ENCODE results near the gene ZDHHC7.

ZDHHC7 gene

DNA sequence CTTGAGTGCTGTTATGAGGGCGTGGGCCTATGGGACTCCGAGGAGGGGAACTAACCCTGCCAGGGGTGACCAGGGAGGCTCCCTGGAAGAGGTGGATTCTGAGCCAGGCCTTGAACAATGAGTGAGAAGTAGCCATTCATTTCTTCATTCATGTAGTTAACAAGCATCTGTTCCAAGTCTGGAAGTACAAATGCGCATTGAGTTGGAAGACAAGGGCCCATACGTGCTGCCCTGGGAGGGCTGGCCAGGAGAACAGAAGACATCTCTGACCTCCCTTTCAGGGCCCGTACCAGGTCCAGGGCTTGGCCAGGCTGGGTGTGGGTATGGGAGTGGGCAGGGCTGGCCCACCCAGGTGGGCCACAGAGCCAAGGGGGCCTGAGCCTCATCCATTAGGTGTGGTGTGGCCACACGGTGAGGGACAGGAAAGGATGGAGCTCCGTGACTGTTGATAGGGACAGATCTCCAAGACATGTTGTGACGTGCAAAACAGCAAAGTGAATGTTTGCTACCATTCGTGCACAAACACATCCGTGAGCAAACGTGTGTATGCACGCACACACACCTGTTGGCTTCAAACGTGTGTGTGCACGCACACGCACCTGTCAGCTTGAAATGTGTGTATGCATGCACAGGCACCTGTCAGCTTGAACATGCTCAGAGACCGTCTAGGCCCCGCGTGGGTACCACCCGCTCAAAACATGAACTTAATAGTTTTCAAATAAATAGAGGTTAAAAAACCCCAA lies 46.8 kb downstream of the ZDHHC7 start:
- no peak for DNase-seq (ENCODE audit: extremely low spot score)
- ChIA-PET CTCF (interaction anchor here (1.0 to 8.1 kb wide), 4 partner anchors 9 to 238 kb away, joined by 3 to 89 read pairs (median 5); no protein-coding TSS in a partner anchor), POLR2A (no interaction called here)
- TF ChIP-seq, protein P1, sequence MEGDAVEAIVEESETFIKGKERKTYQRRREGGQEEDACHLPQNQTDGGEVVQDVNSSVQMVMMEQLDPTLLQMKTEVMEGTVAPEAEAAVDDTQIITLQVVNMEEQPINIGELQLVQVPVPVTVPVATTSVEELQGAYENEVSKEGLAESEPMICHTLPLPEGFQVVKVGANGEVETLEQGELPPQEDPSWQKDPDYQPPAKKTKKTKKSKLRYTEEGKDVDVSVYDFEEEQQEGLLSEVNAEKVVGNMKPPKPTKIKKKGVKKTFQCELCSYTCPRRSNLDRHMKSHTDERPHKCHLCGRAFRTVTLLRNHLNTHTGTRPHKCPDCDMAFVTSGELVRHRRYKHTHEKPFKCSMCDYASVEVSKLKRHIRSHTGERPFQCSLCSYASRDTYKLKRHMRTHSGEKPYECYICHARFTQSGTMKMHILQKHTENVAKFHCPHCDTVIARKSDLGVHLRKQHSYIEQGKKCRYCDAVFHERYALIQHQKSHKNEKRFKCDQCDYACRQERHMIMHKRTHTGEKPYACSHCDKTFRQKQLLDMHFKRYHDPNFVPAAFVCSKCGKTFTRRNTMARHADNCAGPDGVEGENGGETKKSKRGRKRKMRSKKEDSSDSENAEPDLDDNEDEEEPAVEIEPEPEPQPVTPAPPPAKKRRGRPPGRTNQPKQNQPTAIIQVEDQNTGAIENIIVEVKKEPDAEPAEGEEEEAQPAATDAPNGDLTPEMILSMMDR (IDR thresholded peaks at IDR 0.05; ENCODE audit: control extremely low read depth, extremely low read depth, low read depth, missing control alignments), result no peak

DNA sequence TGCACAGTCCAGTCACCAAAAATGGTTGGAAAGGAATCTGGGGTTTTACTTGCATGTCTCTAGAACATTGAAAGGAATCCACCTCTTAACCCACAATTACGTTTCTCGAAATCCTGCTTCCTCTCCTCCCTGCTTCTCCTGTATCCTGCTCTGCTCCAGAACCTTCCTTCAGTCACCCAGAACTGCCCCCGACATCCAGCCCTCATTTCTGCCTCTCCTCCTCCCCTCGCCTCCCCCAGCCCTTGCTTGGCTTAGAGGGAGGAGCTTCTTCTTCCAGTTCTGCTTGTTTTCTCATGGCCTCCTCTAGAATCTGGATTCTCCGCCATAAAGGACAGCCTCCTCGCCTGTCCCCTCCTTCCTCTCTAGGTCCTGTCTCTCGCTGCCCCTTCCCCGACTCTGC lies 48.3 kb downstream of the ZDHHC7 start:
- ChIA-PET POLR2A (no interaction called here), CTCF (interaction anchor here (0.6 to 2.8 kb wide), 4 partner anchors 11 to 653 kb away, joined by 3 to 20 read pairs (median 6); no protein-coding TSS in a partner anchor)
- TF ChIP-seq, protein P1 (IDR thresholded peaks at IDR 0.05; ENCODE audit: control extremely low read depth, extremely low read depth, low read depth, missing control alignments), result no peak
- no peak for DNase-seq (ENCODE audit: extremely low spot score)

DNA sequence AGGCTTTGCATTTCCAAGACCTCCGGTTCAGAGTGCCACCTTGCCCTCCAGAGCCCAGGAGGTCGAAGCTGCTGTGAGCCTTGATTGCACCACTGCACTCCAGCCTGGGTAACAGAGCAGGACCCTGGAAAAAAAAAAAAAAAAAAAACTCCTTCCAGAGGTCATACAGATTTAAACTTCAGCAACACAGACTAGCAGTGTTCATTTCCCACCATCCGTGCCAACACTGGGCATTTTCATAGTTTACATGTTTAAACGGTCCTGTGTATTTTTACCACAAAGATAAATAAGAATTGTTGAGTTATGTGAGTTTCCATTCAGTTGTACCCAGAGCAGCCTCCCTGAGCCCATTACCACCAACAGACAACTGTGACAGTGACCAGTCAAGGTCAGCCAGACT lies 50.4 kb downstream of the ZDHHC7 start:
- TF ChIP-seq, protein P1 (IDR thresholded peaks at IDR 0.05; ENCODE audit: control extremely low read depth, extremely low read depth, low read depth, missing control alignments), result no peak
- POLR2A ChIA-PET, result no interaction called here
- no peak for DNase-seq (ENCODE audit: extremely low spot score)
- CTCF ChIA-PET, result interaction anchor here (1.1 kb wide), 1 partner anchor 9 kb away, joined by 3 read pairs; no protein-coding TSS in a partner anchor

DNA sequence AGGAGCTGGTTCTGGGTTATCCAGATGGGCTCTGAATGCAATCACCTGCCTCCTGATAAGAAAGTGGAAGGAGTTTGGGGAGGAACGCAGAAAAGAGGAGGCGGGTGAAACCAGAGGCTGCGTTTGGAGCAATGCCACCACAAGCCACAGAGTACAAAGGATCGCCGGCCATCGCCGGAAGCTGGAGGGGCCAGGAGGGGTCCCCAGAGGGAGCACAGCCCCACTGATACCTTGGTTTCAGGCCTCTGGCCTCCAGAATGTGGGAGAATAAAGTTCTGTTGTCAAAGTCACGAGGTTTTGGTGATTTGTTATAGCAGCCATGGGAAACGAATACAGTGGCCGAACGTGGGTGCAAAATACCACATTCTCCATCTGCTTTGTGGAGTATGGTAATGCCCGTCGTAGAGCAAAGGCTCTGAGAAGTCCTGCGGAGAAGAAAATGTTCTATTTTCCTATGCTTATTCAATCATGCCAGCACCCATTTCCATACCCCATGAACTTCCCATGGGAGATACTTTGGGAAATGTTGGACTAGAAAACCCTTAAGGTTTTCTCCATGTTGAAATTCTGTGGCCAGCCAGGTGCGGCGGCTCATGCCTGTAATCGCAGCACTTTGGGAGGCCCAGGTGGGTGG lies 51.4 kb downstream of the ZDHHC7 start:
- TF ChIP-seq, protein P1 (IDR thresholded peaks at IDR 0.05; ENCODE audit: control extremely low read depth, extremely low read depth, low read depth, missing control alignments), result no peak
- ChIA-PET POLR2A (no interaction called here), CTCF (interaction anchor here (1.6 kb wide), 1 partner anchor 11 kb away, joined by 4 read pairs; no protein-coding TSS in a partner anchor)
- no peak for DNase-seq (ENCODE audit: extremely low spot score)

DNA sequence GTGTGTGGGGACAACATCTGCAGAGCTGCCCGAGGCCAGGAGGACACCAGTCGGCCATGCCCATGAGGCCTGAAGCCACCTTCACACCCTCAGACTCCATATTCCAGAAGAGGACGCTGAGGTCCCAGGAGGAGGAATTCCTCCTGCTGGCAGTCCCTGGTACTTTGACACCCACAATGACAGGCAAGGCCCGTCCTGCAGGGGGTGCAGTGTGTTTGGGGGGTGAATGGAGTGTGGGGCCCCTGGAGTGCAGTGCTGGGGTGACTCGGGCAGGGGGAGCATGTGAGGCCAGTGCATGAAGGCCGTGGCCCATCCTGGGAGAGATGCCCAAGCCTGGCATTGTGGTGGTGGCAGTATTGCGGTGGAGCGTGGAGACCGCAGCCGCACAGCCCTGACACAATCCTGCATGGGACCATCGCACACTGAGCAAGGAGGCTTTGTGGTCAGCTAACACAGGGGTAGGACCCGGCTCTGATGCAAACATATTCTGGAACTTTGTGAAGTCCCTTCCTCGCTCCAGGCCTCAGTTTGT lies 52.2 kb downstream of the ZDHHC7 start:
- no peak for DNase-seq (ENCODE audit: extremely low spot score)
- CTCF ChIA-PET, result interaction anchor here (1.6 kb wide), 1 partner anchor 12 kb away, joined by 4 read pairs; no protein-coding TSS in a partner anchor
- POLR2A ChIA-PET, result no interaction called here
- TF ChIP-seq, protein P1 (IDR thresholded peaks at IDR 0.05; ENCODE audit: control extremely low read depth, extremely low read depth, low read depth, missing control alignments), result no peak

DNA sequence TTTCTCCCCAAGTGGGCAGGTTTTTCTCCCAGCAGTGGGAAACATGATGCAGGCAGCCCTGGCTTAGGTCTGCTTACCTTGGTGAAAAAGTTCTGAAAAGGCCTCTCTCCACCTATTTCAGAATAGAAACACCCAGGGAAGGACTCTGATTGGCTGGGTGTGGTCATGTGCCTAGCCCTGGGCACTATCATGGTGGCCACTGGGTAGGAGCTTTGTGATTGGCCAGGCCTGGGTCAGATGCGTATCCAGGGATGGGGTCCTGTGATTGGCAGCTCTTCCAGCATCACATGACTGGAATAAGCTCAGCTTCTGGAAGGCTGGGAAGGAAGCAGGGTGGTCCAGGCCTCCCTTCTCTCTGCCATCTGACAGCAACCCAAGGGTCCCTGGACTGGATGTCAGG lies 53.5 kb downstream of the ZDHHC7 start:
- DNase-seq (ENCODE audit: extremely low spot score), result no peak
- CTCF ChIA-PET, result interaction anchor here (1.5 kb wide), 1 partner anchor 62 kb away, joined by 3 read pairs; no protein-coding TSS in a partner anchor
- POLR2A ChIA-PET, result no interaction called here
- TF ChIP-seq, protein P1 (IDR thresholded peaks at IDR 0.05; ENCODE audit: control extremely low read depth, extremely low read depth, low read depth, missing control alignments), result no peak

Measured in GM10248 (cell line).